OCI-LY1 (cell line): Measurements from ENCODE around the gene SMIM29.

Experiments used
- H2AFZ ChIP-seq: fragments of 200-600 bp; sonication (generic), shearing (Covaris generic); 2 replicates; pipeline ENCODE4 v1.6.0; 2014; ENCODE audit warnings: antibody characterized with exemption, mild to moderate bottlenecking, low read length
- H3F3A ChIP-seq: fragments of 200-600 bp; sonication (generic), shearing (Covaris generic); 2 replicates; pipeline ENCODE4 v1.6.0; 2014; ENCODE audit warnings: mild to moderate bottlenecking, antibody characterized with exemption, low read length, moderate library complexity; ENCODE audit not compliant: insufficient read depth
- H3K27ac ChIP-seq: fragments of 200-600 bp; sonication (generic); 2 replicates; pipeline ENCODE4 v1.5.1; 2014; ENCODE audit warnings: low read length, mixed run types, mild to moderate bottlenecking, low read depth; ENCODE audit not compliant: poor library complexity, severe bottlenecking
- H3K27me3 ChIP-seq: fragments of 200-600 bp; sonication (generic); 2 replicates; pipeline ENCODE4 v1.6.0; 2014; ENCODE audit warnings: antibody characterized with exemption, mild to moderate bottlenecking, low read length, moderate library complexity; ENCODE audit not compliant: insufficient read depth
- H3K36me3 ChIP-seq: fragments of 200-600 bp; sonication (generic); 2 replicates; pipeline ENCODE4 v1.6.1; 2014; ENCODE audit warnings: mild to moderate bottlenecking, antibody characterized with exemption, low read length, moderate library complexity, mixed read lengths; ENCODE audit not compliant: insufficient read depth
- H3K4me1 ChIP-seq: fragments of 200-600 bp; sonication (generic); 2 replicates; pipeline ENCODE4 v1.5.1; 2014; ENCODE audit warnings: mild to moderate bottlenecking, low read length, moderate library complexity; ENCODE audit not compliant: insufficient read depth, severe bottlenecking
- H3K4me2 ChIP-seq: fragments of 200-600 bp; sonication (generic), shearing (Covaris generic); 2 replicates; pipeline ENCODE4 v1.6.1; 2014; ENCODE audit warnings: low read length
- H3K4me3 ChIP-seq: fragments of 200-600 bp; sonication (generic); 2 replicates; pipeline ENCODE4 v1.5.1; 2014; ENCODE audit warnings: low read length, low read depth, mild to moderate bottlenecking, mixed read lengths; ENCODE audit not compliant: poor library complexity, severe bottlenecking
- H3K79me2 ChIP-seq: fragments of 200-600 bp; shearing (Covaris generic); 2 replicates; pipeline ENCODE4 v1.6.1; 2016; ENCODE audit warnings: mixed run types, low read length, mixed read lengths; ENCODE audit not compliant: insufficient read depth
- H3K9ac ChIP-seq: fragments of 200-600 bp; sonication (generic), shearing (Covaris generic); 2 replicates; pipeline ENCODE4 v1.6.1; 2014; ENCODE audit warnings: mild to moderate bottlenecking, low read length, mixed read lengths
- H3K9me2 ChIP-seq: fragments of 200-600 bp; sonication (generic), shearing (Covaris generic); 2 replicates; pipeline ENCODE4 v1.6.1; 2014; ENCODE audit warnings: low read depth, mild to moderate bottlenecking, low read length, mixed read lengths
- H3K9me3 ChIP-seq: fragments of 200-600 bp; shearing (Covaris generic); 2 replicates; pipeline ENCODE4 v1.6.1; 2014; ENCODE audit warnings: low read length, mixed read lengths
- H4K20me1 ChIP-seq: fragments of 200-600 bp; sonication (generic), shearing (Covaris generic); 2 replicates; pipeline ENCODE4 v1.6.0; 2016; ENCODE audit warnings: mild to moderate bottlenecking, low read length; ENCODE audit not compliant: insufficient read depth
- EZH2 ChIP-seq: fragments of 200-600 bp; sonication (generic), shearing (Covaris generic); IDR thresholded peaks from 2 replicates; pipeline ENCODE4 v1.8.0; 2017; ENCODE audit warnings: borderline replicate concordance, mixed run types, mild to moderate bottlenecking, antibody characterized with exemption, low read length, moderate library complexity, mixed read lengths
- TF ChIP-seq, protein P1 (sequence below): fragments of 200-600 bp; sonication (generic), shearing (Covaris generic); IDR thresholded peaks from 2 replicates; pipeline ENCODE4 v1.5.1; 2017; ENCODE audit warnings: mild to moderate bottlenecking, antibody characterized with exemption, low read length, moderate library complexity, mixed read lengths

The SMIM29 gene

GRCh38 chr6:34248727-34249468, at the start of gene SMIM29:
TSS of gene SMIM29 (minus strand) at chr6:34249006. CDS start at chr6:34247791, 1,215 bp downstream.
- H3K4me3 ChIP-seq, result peak within 1 kb of the TSS; percentile 81
- H4K20me1 ChIP-seq, result no peaks in the 10 kb centered on the region
- peaks cover 7% of the 10 kb centered on the region; the same call in 1 of the 2 replicates for H3F3A ChIP-seq
- H3K79me2 ChIP-seq, result no peaks in the 10 kb centered on the region
- TF ChIP-seq, protein P1, sequence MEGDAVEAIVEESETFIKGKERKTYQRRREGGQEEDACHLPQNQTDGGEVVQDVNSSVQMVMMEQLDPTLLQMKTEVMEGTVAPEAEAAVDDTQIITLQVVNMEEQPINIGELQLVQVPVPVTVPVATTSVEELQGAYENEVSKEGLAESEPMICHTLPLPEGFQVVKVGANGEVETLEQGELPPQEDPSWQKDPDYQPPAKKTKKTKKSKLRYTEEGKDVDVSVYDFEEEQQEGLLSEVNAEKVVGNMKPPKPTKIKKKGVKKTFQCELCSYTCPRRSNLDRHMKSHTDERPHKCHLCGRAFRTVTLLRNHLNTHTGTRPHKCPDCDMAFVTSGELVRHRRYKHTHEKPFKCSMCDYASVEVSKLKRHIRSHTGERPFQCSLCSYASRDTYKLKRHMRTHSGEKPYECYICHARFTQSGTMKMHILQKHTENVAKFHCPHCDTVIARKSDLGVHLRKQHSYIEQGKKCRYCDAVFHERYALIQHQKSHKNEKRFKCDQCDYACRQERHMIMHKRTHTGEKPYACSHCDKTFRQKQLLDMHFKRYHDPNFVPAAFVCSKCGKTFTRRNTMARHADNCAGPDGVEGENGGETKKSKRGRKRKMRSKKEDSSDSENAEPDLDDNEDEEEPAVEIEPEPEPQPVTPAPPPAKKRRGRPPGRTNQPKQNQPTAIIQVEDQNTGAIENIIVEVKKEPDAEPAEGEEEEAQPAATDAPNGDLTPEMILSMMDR, result peak; percentile 77
- no peak for TF ChIP-seq EZH2
- no peaks in the 10 kb centered on the region for H3K9me2 ChIP-seq
- H2AFZ ChIP-seq, result peak within 1 kb of the TSS; percentile 28; the same call in 1 of the 2 replicates
- peak within 1 kb of the TSS; percentile 69 for H3K27ac ChIP-seq
- peaks cover 16% of the 10 kb centered on the region for H3K4me1 ChIP-seq
- H3K9me3 ChIP-seq, result no peaks in the 10 kb centered on the region
- H3K4me2 ChIP-seq, result peak within 1 kb of the TSS; percentile 98
- no peaks in the 10 kb centered on the region for H3K27me3 ChIP-seq
- H3K36me3 ChIP-seq, result peaks cover 10% of the 10 kb centered on the region
- peak within 1 kb of the TSS; percentile 78 for H3K9ac ChIP-seq

- H3K4me3 ChIP-seq, result no peak overlapping the region
Observed at GRCh38 chr6:34295721-34296120, 46.9 kb upstream of the SMIM29 start.

DNA sequence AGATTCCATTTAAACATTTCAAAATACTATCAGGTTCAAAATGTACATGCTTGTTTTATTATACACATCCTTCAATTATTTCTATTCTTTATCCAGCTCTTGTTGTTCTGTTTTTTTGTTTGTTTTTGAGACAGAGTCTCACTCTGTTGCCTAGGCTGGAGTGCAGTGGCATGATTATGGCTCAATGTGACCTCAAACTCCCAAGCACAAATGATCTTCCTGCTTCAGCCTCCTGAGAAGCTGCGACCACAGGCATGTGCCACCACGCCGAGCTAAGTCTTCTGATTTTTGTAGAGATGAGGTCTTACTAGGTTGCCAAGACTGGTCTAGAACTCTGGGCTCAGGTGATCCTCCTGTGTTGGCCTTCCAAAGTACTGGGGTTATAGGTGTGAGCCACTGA, 44.1 kb upstream of the SMIM29 start:
- TF ChIP-seq, protein P1, result no peak
- no peak for TF ChIP-seq EZH2
- no peak overlapping the region for H3K9ac ChIP-seq
- no peak overlapping the region for H3K27ac ChIP-seq
- H3K4me1 ChIP-seq, result peaks cover 17% of the 10 kb centered on the region
- H3K9me3 ChIP-seq, result no peaks in the 10 kb centered on the region
- no peaks in the 10 kb centered on the region for H4K20me1 ChIP-seq
- peaks cover 47% of the 10 kb centered on the region for H3K36me3 ChIP-seq
- no peak overlapping the region for H3K4me3 ChIP-seq
- H3K27me3 ChIP-seq, result no peaks in the 10 kb centered on the region
- H3K9me2 ChIP-seq, result no peaks in the 10 kb centered on the region
- no peaks in the 10 kb centered on the region for H3F3A ChIP-seq
- no peak overlapping the region for H3K4me2 ChIP-seq
- no peak overlapping the region for H2AFZ ChIP-seq
- no peaks in the 10 kb centered on the region for H3K79me2 ChIP-seq

More at GRCh38 chr6:34295721-34296120, 46.9 kb upstream of the SMIM29 start:
- TF ChIP-seq, protein P1, result no peak
- TF ChIP-seq EZH2, result no peak
- no peaks in the 10 kb centered on the region for H3K27me3 ChIP-seq
- 0 out of 2 replicates have a peak, but pooled peaks cover 3% of the 10 kb centered on the region for H3K79me2 ChIP-seq
- H3K4me1 ChIP-seq, result peaks cover 10% of the 10 kb centered on the region
- H3K27ac ChIP-seq, result peak overlapping the region; percentile 14
- H4K20me1 ChIP-seq, result no peaks in the 10 kb centered on the region
- peaks cover 37% of the 10 kb centered on the region for H3K36me3 ChIP-seq
- no peak overlapping the region for H2AFZ ChIP-seq
- no peaks in the 10 kb centered on the region for H3F3A ChIP-seq
- H3K9me2 ChIP-seq, result no peaks in the 10 kb centered on the region
- H3K4me2 ChIP-seq, result no peak overlapping the region
- H3K9ac ChIP-seq, result no peak overlapping the region; the same call in 1 of the 2 replicates
- H3K9me3 ChIP-seq, result no peaks in the 10 kb centered on the region
